Choroid plexus epithelial cell (primary cell): ENCODE measurements around the gene FAM234A.

ENCODE experiments used
- DNase-seq: peaks from one replicate; pipeline ENCODE4 v3.0.0-alpha.2; 2010; ENCODE audit warnings: low read depth
- H3K4me3 ChIP-seq: 2 replicates; pipeline ENCODE4 v1.5.1; 2011; ENCODE audit warnings: low read depth, mild to moderate bottlenecking, control low read depth, low read length, moderate library complexity
- TF ChIP-seq, protein P1 (sequence below): conservative IDR thresholded peaks from 2 replicates; pipeline ENCODE4 v1.5.1; 2011; ENCODE audit warnings: low read depth, mild to moderate bottlenecking, control low read depth, inconsistent platforms, low read length, moderate library complexity

The FAM234A gene

DNA sequence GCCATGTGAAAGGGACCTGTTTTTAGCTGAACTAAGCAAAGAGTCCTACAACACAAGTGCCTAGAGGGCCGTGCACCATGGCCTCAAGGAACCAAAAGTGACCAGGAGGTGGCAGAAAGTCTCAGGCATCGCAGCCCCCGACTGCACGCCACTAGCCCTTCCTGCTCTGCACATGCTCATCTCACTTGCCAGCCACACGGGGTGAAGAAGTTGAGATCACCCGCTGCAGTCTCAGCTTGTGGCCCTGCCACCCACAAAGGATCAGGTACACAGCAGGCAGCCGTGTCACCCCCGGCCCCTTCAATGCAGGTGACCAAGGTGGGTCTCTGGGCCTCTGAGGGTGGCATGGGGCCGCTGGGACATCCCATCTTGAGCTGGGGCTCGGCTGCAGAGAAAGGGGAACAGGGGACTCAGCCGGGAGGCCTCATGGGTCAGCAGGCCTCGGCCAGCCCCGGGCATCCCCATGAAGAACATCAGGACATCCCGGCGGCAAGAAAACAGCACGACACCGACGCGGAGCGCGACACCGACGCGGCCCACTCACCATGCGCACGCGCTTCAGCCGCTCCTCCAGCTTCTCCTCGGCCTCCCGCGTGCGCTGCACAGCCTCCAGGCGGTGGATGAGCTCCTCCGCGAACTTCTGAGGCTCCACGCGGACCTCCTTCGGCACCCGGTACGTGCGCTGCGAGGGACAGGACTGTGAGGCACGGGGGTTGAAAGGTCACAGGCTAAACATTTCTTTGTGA, 69.3 kb downstream of the FAM234A start:
- no peak overlapping the region for H3K4me3 ChIP-seq
- DNase-seq: no peak
- TF ChIP-seq, protein P1, sequence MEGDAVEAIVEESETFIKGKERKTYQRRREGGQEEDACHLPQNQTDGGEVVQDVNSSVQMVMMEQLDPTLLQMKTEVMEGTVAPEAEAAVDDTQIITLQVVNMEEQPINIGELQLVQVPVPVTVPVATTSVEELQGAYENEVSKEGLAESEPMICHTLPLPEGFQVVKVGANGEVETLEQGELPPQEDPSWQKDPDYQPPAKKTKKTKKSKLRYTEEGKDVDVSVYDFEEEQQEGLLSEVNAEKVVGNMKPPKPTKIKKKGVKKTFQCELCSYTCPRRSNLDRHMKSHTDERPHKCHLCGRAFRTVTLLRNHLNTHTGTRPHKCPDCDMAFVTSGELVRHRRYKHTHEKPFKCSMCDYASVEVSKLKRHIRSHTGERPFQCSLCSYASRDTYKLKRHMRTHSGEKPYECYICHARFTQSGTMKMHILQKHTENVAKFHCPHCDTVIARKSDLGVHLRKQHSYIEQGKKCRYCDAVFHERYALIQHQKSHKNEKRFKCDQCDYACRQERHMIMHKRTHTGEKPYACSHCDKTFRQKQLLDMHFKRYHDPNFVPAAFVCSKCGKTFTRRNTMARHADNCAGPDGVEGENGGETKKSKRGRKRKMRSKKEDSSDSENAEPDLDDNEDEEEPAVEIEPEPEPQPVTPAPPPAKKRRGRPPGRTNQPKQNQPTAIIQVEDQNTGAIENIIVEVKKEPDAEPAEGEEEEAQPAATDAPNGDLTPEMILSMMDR: peak; percentile 14

GRCh38 chr16:305916-306626, 71.5 kb downstream of the FAM234A start:
- TF ChIP-seq, protein P1: no peak
- no peak overlapping the region for H3K4me3 ChIP-seq
- no peak for DNase-seq

DNA sequence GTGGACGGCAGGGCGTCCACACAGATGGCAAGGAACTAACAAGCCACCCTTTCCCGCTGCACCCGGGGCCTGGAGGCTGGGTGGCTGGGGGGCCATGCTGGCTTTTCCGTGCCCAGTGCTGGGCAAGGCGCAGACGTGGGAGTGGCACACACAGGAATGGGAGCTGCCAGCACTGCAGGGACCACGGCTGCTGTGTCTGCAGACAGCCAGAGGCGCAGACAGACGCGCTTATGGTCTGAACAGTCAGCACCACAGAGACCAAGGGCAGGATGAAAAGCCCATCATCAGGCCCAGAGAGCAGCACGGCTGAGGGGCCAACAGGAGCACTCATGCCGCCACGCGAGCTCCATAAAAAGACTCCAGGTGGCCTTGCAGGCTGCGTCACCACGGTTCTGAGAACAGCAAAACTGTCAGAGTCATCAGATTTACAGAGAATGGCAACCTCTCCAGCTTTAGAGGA, 72.3 kb downstream of the FAM234A start:
- no peak for DNase-seq
- TF ChIP-seq, protein P1: no peak
- H3K4me3 ChIP-seq: no peak overlapping the region

GRCh38 chr16:307691-308312, 73.2 kb downstream of the FAM234A start:
- no peak for DNase-seq
- TF ChIP-seq, protein P1: no peak
- no peak overlapping the region for H3K4me3 ChIP-seq

GRCh38 chr16:309476-309875, 74.9 kb downstream of the FAM234A start:
- TF ChIP-seq, protein P1: no peak
- no peak overlapping the region for H3K4me3 ChIP-seq
- DNase-seq: no peak

GRCh38 chr16:311725-312124, 77.1 kb downstream of the FAM234A start:
- DNase-seq: no peak
- H3K4me3 ChIP-seq: no peak overlapping the region
- TF ChIP-seq, protein P1: no peak
